ENCODE results near the gene WDR20. TPM values are rescaled to one million over a fixed set of nuclear protein-coding genes. Genes with fewer than 3 reads are reported as not detected.

The WDR20 gene
- total RNA-seq, 1 experiment from 2014 or later: 33.0 TPM

DNA sequence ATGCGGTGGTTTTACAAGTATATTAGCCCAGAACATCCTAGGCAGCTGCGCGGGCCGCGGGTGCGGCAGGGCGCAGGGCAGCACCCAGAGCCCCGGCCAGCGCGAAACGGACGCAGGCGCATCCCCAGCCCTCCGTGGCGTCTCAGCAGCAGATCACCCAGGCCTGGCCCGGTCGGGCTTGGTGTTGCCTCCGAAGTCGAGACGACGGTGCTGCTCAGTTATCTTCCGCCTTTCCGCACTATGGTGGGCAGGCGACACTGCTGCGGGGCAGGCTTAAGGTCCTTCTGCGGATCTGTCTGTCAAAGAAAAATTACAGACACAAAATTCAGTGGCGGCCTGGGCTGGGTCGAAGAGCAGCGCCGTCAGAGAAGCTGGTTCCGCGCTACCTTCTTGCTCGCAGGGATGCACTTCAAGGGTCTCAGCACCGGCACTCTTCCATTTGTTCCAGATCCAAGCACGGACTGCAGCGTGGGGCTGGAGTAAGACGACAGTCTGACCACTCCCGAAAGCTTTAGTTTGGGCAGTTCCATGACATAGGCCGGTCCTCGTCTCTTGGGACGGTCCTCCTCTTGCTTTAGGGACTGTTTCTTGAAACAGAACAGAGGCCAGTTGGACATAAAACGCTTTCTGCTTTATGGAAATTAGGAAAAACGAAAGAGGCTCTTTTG, 89.5 kb downstream of the WDR20 start:
- TF ChIP-seq, protein P1, sequence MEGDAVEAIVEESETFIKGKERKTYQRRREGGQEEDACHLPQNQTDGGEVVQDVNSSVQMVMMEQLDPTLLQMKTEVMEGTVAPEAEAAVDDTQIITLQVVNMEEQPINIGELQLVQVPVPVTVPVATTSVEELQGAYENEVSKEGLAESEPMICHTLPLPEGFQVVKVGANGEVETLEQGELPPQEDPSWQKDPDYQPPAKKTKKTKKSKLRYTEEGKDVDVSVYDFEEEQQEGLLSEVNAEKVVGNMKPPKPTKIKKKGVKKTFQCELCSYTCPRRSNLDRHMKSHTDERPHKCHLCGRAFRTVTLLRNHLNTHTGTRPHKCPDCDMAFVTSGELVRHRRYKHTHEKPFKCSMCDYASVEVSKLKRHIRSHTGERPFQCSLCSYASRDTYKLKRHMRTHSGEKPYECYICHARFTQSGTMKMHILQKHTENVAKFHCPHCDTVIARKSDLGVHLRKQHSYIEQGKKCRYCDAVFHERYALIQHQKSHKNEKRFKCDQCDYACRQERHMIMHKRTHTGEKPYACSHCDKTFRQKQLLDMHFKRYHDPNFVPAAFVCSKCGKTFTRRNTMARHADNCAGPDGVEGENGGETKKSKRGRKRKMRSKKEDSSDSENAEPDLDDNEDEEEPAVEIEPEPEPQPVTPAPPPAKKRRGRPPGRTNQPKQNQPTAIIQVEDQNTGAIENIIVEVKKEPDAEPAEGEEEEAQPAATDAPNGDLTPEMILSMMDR (IDR thresholded peaks at IDR 0.05; ENCODE audit: unreplicated experiment): no peak
- CTCF ChIA-PET: interaction anchor here (1.2 kb wide), 1 partner anchor 85 kb away, joined by 3 read pairs; no protein-coding TSS in a partner anchor
- Mint-ChIP-seq H3K27ac (ENCODE audit: unreplicated experiment) (no peak overlapping the region), H3K4me1 (ENCODE audit: low read depth, unreplicated experiment) (no peaks in the 10 kb centered on the region), H3K27me3 (ENCODE audit: unreplicated experiment) (no peaks in the 10 kb centered on the region), H3K9me3 (ENCODE audit: low read depth, unreplicated experiment) (no peaks in the 10 kb centered on the region), H3K4me3 (ENCODE audit: low read depth, unreplicated experiment) (no peak overlapping the region), H3K36me3 (ENCODE audit: insufficient read depth, unreplicated experiment) (peaks cover 53% of the 10 kb centered on the region)
- no TSS peak for BruUV-seq (replicated peaks)
- intact Hi-C loops (cut with micrococcal nuclease; ENCODE audit: unreplicated experiment): no loop called here
- DNase-seq: no peak

DNA sequence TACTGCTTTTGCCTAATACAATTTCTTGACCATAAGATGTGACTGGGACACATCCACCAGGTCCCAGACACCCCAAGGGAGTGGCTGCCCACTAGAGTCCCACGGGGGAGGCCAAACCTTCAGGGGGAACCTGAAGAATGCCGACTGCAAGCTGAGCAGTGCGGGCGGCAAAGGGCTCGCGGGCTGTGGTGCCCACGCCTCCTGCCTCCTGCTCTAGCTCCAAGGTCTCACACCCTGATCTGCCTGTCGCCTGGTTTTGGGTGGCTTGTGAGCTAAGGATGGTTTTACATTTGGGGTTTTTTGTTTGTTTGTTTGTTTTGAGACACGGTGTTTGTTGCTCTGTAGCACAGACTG, 90.0 kb downstream of the WDR20 start:
- Mint-ChIP-seq H3K36me3 (ENCODE audit: insufficient read depth, unreplicated experiment) (peaks cover 49% of the 10 kb centered on the region), H3K9me3 (ENCODE audit: low read depth, unreplicated experiment) (no peaks in the 10 kb centered on the region), H3K27me3 (ENCODE audit: unreplicated experiment) (no peaks in the 10 kb centered on the region), H3K27ac (ENCODE audit: unreplicated experiment) (no peak overlapping the region), H3K4me3 (ENCODE audit: low read depth, unreplicated experiment) (no peak overlapping the region), H3K4me1 (ENCODE audit: low read depth, unreplicated experiment) (no peaks in the 10 kb centered on the region)
- CTCF ChIA-PET: interaction anchor here (1.2 kb wide), 1 partner anchor 84 kb away, joined by 3 read pairs; no protein-coding TSS in a partner anchor
- intact Hi-C loops (cut with micrococcal nuclease; ENCODE audit: unreplicated experiment): no loop called here
- DNase-seq: no peak
- TF ChIP-seq, protein P1 (IDR thresholded peaks at IDR 0.05; ENCODE audit: unreplicated experiment): no peak
- BruUV-seq (replicated peaks): no TSS peak

DNA sequence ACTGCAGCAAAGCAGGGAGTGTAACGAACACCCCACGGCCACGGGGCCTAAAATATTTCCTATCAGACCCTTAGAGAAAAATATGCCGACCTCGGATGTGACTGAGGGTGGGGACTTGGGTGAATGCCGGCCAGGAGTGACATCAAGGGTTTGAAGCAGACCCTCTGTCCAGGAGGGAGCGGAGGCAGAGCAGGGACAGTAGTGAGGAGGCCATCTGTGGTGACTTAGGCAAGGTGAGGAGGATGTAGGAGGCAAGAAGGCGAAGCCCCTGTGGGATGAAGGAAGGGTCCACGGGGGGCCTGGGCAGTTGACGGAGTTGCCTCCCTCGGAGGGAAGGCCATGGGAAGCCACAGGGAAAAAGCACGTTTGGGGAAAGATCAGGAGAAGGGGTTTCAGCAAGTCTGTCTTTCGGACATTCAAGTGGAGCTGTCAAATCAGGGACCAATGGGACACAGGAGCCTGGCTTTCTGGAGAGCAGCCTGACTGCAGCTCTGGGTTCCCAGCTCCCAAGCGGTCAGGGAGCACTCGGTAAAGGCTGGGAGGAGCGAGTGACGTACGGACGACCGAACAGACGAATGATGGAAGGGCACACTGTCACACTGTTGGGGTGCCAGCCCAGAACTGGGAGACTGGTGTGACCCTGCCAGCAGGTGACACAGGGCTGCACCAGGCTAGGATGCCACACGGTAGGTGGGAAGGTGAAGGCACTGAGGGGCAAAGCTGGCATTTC, 90.9 kb downstream of the WDR20 start:
- DNase-seq: no peak
- no TSS peak for BruUV-seq (replicated peaks)
- H3K4me3 Mint-ChIP-seq (ENCODE audit: low read depth, unreplicated experiment): no peak overlapping the region
- H3K27ac Mint-ChIP-seq (ENCODE audit: unreplicated experiment): no peak overlapping the region
- CTCF ChIA-PET: interaction anchor here (1.2 kb wide), 1 partner anchor 83 kb away, joined by 3 read pairs; no protein-coding TSS in a partner anchor
- no peaks in the 10 kb centered on the region for H3K27me3 Mint-ChIP-seq (ENCODE audit: unreplicated experiment)
- intact Hi-C loops (cut with micrococcal nuclease; ENCODE audit: unreplicated experiment): no loop called here
- peaks cover 41% of the 10 kb centered on the region for H3K36me3 Mint-ChIP-seq (ENCODE audit: insufficient read depth, unreplicated experiment)
- no peaks in the 10 kb centered on the region for H3K9me3 Mint-ChIP-seq (ENCODE audit: low read depth, unreplicated experiment)
- TF ChIP-seq, protein P1 (IDR thresholded peaks at IDR 0.05; ENCODE audit: unreplicated experiment): no peak
- no peaks in the 10 kb centered on the region for H3K4me1 Mint-ChIP-seq (ENCODE audit: low read depth, unreplicated experiment)

DNA sequence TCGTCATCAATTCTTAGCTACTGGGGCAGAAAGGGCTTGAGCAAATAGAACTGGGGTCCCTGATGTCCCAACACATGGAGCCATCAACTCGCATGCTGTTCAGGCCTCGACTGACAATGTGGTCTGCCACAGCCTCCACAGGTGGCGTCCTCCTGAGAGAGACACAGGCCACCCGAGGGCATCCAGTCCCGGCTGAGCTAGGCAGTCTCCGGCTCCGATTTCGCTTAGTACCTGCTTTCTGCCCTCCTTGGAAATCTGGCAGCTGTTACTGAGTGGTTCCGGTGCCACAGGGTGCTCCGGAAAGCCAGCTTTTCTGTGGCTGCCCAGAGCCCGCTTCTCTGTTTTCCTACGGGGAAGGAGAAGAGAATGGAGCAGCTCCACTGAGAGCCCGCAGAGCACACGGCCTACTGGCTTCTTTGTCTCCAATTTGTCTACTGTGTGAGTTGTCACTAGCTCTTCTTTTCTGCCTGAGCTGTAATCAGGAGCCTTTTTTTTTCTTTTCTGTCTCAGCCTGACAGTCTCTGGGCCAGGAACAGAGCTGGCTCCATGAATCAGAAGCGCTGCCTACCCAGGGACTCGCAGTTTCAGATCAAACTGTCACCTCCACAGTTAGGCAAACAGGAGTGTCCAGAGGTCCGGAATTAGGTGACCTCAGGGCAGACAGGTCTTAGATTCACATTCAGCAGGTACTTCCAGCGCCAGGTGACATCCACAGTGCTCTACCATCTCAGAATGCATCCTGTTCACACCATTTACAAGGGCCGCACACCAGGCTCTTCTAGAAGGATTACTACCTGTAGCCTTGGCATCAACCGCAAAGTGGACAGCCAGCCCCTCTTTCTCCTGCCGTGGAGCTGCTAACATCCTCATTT, 92.0 kb downstream of the WDR20 start:
- H3K4me1 Mint-ChIP-seq (ENCODE audit: low read depth, unreplicated experiment): no peaks in the 10 kb centered on the region
- H3K4me3 Mint-ChIP-seq (ENCODE audit: low read depth, unreplicated experiment): no peak overlapping the region
- TF ChIP-seq, protein P1 (IDR thresholded peaks at IDR 0.05; ENCODE audit: unreplicated experiment): no peak
- H3K36me3 Mint-ChIP-seq (ENCODE audit: insufficient read depth, unreplicated experiment): peaks cover 35% of the 10 kb centered on the region
- intact Hi-C loops (cut with micrococcal nuclease; ENCODE audit: unreplicated experiment): no loop called here
- H3K27ac Mint-ChIP-seq (ENCODE audit: unreplicated experiment): no peak overlapping the region
- H3K9me3 Mint-ChIP-seq (ENCODE audit: low read depth, unreplicated experiment): no peaks in the 10 kb centered on the region
- CTCF ChIA-PET: interaction anchor here (0.6 kb wide), 1 partner anchor 85 kb away, joined by 3 read pairs; no protein-coding TSS in a partner anchor
- BruUV-seq (replicated peaks): no TSS peak
- H3K27me3 Mint-ChIP-seq (ENCODE audit: unreplicated experiment): no peaks in the 10 kb centered on the region
- no peak for DNase-seq

All from Calu3 (cell line).